HG02642 (cell line): ENCODE data around the gene HNF4A.
"Not testable (repeated sequence)": the region's sequence is repeated elsewhere in the genome, so short reads cannot be mapped to it uniquely, and the experiment has no call there.

Experiments used
- ATAC-seq: cut with Tn5 transposase; IDR thresholded peaks from one replicate; pipeline ENCODE4 v1.9.1; 2021; ENCODE audit warnings: mild to moderate bottlenecking; ENCODE audit not compliant: unreplicated experiment, poor library complexity

HNF4A gene

GRCh38 chr20:44355498-44356352 lies at the start of gene HNF4A:
HNF4A (plus strand) TSS chr20:44355699; CDS start chr20:44355805, 106 bp downstream.
- ATAC-seq: no peak

GRCh38 chr20:44306927-44307326 lies 48.6 kb upstream of the HNF4A start:
- no peak for ATAC-seq

GRCh38 chr20:44309763-44310663 lies 45.5 kb upstream of the HNF4A start:
- ATAC-seq: no peak

GRCh38 chr20:44310664-44311639 lies 44.5 kb upstream of the HNF4A start, which contains the start of gene FITM2:
FITM2 (minus strand) TSS chr20:44311202; CDS start chr20:44311148, 54 bp downstream.
- ATAC-seq: peak; percentile 93

- no peak for ATAC-seq
These were observed 40.6 kb upstream of the HNF4A start for GRCh38 chr20:44314870-44315269.

- no peak for ATAC-seq
These were observed 35.6 kb upstream of the HNF4A start for GRCh38 chr20:44319839-44320422.

- no peak for ATAC-seq
These were observed 31.2 kb upstream of the HNF4A start for GRCh38 chr20:44324343-44324742.

- no peak for ATAC-seq
These were observed 28.9 kb upstream of the HNF4A start for GRCh38 chr20:44326391-44327159.

GRCh38 chr20:44327748-44328147 lies 27.8 kb upstream of the HNF4A start:
- ATAC-seq: not testable (repeated sequence)

- ATAC-seq: no peak
These were observed 27.1 kb upstream of the HNF4A start for GRCh38 chr20:44328428-44328827.

- no peak for ATAC-seq
These were observed 24.3 kb upstream of the HNF4A start for GRCh38 chr20:44331201-44331600.

GRCh38 chr20:44334306-44334705 lies 21.2 kb upstream of the HNF4A start:
- ATAC-seq: no peak

GRCh38 chr20:44334709-44335108 lies 20.8 kb upstream of the HNF4A start:
- ATAC-seq: no peak

- ATAC-seq: no peak
These were observed 19.8 kb upstream of the HNF4A start for GRCh38 chr20:44335675-44336074.

- ATAC-seq: no peak
These were observed 19.4 kb upstream of the HNF4A start for GRCh38 chr20:44336086-44336485.

- no peak for ATAC-seq
These were observed 18.6 kb upstream of the HNF4A start, which contains the start of gene R3HDML for GRCh38 chr20:44336725-44337380. R3HDML (plus strand) TSS chr20:44337043; CDS start chr20:44337158, 115 bp downstream.

- no peak for ATAC-seq
These were observed 13.3 kb upstream of the HNF4A start for GRCh38 chr20:44342248-44342647.

GRCh38 chr20:44343162-44343675 lies 12.3 kb upstream of the HNF4A start:
- ATAC-seq: no peak
